Activated CD8-positive, alpha-beta memory T cell treated with anti-CD3 and anti-CD28 coated beads for 1 hour (primary cell): Measurements from ENCODE around the gene TCP10L.
"Not testable (repeated sequence)": the region's sequence is repeated elsewhere in the genome, so short reads cannot be mapped to it uniquely, and the experiment has no call there.

ENCODE experiments used
- DNase-seq, 2 donors: peaks; one replicate each; pipeline ENCODE4 v3.0.0-alpha.2; 2020; ENCODE audit warnings: low read depth in 1 of 2; ENCODE audit errors: extremely low read depth in 1 of 2

The TCP10L gene, protein sequence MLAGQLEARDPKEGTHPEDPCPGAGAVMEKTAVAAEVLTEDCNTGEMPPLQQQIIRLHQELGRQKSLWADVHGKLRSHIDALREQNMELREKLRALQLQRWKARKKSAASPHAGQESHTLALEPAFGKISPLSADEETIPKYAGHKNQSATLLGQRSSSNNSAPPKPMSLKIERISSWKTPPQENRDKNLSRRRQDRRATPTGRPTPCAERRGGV

DNA sequence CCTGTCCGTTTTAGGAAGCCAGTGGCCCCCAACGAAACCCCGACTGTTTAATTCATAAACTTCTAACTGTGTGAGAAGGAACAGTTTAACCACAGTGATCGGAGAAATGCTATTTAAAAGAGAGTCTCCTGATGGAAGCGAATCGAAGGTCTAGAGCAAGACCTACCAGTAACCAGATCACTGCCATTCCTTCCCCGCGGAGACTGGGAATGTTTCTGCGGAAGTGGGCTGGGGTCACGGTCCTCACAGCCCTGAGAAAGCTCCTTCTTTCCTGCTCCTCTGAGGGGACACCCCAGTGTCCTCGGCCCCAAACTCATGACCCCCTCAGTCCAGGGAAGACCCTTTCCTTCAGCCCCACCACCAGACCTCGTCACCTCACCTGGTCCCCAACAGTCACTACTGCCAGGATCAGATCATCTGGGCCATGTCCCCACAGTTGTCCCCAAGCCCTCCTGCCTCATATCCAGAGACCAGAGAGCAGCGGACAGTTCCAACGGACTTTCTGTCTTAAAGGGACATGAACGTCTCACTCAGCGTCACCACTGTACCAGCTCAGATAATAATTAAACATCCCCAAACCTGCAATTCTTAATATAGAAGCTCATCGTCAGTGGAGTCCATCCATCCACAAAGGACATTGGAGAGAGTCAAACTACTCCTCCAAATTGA is at the start of gene TCP10L:
TCP10L (minus strand) TSS at position 482 of the 669 bp plus-strand sequence. CDS start 1,219 bp downstream, outside the sequence.
- DNase-seq: no peak

DNA sequence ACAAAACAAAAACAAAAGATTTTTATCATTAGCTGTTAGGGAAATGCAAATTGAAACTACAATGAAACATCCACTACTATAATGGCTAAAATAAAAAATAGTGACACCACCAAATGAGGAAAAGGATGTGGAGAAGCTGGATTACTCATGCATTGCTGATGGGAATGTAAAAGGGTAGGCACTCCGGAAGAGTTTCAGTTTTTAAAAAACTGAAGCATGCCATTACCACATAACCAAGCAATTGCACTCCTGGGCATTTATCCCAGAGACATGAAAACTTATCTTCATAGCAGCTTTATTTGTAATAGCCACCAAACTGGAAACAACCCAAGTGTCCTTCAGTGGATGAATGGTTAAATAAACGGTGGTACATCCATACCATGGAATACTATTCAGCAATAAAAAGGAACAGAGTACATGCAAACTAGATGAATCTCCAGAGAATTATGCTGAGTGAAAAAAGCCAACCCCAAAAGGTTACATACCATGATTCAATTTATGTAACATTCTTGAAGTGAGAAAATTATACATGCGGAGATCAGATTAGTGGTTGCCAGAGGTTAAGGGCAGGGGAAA is 41.4 kb upstream of the TCP10L start:
- no peak for DNase-seq

DNA sequence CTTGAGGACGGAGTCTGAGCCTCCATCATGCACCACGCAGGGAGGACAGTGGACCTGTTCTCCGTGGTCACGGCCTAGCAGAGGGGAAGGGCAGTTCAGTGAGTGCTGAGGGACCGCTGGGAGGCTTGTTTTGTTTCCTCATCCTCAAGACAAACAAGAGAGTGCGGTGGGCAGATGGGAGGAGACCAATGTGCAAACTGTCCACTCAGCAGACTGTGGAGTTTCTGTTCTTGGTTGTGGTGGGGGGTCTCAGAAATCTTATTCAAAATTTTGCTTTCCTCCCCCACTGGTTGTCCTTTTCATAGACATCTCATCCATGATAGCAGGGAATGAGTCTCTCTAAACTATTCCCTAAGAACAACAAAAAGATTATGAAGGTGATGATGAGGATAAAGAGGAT is 32.9 kb upstream of the TCP10L start:
- not testable (repeated sequence) for DNase-seq

DNA sequence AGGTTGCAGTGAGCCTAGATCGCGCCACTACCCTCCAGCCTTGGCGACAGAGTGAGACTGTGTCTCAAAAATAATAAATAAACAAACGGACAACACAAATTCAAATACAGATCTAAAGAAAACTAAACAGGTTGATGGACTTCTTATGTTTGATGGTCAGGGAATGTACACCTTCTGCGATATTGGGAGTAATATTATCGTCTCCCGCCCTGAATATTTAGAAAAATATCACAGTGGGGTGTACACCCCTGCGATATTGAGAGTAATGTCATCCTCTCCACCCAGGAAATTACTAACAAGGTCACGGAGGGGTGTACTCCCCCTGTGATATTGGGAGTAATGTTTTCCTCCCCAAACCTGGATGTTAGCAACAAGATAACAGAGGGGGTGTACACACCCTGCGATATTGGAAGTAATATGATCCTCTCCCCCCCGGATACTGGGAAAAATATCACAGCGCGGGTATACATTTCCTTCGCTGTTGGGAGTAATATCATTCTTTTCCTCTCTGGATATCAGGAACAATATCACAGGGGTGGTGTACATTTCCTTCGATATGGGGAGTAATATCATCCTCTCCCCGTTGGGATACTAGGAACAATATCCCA is 28.2 kb upstream of the TCP10L start:
- no peak for DNase-seq

DNA sequence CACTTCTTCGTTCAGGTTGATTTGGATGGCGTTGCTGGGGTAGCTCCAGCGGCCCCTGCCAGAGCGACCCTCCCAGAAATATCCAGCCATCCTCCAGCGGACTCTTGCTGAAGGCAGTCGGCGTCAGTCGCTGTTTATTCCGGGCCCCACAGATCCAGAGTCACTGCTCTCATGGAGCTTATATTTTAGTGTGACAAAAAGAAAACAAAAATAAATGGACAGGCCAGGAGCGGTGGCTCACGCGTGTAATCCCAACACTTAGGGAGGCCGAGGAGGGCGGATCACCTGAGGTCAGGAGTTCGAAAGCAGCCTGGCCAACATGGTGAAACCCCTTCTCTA is 27.6 kb upstream of the TCP10L start:
- no peak for DNase-seq

DNA sequence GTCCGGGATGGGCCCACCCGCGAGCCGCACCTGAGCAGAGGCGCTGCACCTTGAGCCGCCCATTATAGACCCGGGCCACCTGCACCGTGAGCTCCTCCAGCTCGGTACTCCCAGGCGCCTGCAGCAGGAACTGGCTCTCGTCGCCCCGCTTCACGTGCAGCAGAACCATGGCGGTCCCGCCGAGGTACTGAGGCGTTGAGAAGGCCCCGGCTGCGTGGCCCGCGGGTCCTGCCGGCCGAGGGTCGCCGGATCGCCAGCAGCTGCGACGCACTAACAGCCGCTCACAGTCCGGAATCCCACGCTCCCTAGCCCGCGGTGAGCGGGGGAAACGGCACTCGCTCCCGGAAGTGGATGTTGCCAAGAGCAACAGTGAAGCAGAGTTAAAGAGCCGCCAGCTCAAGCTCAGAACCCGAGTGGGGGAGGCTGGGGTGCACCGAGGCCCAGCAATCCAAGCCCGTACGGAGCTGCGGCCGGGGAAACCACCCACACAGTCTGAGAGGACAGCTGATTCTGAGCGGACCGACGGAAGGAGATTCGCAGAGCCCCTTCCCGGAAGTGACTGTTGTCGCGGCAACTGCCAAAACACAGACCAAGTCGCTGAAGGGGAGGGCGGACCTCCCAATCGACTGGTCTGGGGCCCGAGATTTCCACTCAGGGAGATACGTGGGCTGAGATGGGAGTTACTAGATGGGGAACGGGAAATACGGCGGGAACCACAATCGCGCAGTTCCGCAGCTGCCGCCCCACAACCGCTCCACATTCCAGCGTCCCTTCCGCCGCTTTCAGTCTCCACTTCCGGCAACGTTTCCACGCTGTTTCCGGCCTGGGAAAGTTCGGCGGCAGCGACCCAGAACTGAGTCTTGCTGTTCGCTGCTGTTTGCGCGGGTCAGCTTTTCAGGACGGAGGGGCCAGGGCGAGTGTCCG is 27.0 kb upstream of the TCP10L start, which contains the start of gene CFAP298:
CFAP298 (minus strand) TSS at position 303 of the 924 bp plus-strand sequence; CDS start at position 169, 134 bp downstream.
- peak; percentile 75 to 82 for DNase-seq

DNA sequence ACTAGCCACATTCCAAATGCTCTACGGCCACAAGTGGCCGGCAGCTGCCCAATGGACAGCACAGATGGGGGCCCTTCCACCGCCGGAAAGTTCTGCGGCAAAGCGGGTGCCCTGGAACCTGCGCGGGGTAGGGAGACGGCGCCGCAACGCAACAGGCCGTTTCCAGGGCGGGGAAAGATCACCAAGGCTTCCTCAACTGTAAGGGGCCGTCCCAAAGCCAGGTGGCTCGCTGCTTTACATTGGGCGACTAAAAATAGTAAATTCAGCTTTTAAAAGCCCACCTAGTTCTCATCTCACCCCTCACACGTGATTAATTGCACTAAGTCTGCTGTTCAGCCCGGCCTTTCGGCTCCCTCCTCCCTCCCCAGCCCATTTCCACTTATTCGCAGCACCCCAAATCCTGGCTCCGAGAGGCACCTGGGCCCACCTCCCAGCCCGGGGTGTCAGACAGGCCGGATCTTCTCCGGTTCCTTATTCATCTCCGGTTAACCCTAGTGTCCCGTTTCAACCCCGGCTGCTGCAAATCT is 26.2 kb upstream of the TCP10L start:
- DNase-seq: no peak

DNA sequence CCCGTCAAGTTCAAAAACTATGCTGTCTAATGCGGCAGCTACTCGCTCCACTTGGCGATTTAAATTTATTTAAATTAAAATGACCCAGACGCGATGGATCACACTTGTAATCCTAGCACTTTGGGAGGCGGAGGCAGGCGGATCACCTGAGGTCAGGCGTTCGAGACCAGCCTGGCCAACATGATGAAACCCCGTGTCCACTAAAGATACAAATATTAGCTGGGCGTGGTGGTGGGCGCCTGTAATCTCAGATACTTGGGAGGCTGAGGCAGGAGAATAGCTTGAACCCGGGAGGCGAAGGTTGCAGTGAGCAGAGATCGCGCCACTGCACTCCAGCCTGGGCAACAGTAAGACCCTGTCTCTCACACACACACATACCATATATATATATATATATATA is 25.6 kb upstream of the TCP10L start:
- not testable (repeated sequence) for DNase-seq

DNA sequence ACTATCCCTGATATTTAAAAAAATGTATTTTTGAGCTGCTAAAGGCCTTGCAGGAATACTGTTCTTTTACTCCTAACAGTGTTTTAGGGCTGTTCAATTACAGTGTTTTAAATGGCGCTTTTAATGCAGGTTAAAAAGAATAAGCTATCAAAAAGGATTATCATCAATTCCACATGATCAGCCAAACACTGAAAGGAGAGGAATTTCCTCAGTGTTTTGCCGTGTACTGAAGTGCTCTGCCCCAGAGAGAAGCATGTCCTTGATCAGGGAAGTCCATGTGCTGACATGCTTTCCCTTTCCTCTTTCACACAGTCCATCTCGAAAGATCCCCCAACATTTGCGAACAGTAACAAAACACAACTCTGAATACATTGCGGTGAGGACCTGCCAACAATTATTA is 23.5 kb upstream of the TCP10L start:
- DNase-seq: no peak

DNA sequence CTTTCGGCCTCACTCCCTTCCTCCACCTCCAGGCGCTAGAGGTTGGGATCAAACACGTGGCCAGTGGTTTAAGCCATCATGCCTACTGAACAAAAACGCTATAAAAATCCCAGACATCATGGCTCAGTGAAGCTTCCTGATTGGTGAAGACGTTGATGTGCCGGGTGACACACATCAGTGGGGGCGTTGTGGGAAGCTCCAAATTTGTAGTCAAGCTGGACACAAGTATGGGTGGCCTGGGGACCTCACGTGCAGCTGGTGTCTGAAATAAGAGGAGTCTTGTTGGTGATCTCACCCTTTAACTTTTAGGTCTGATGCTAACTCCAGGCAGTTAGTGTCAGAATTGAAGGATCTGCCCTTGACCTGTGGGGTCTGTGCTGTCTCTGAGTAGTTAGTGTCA is 20.1 kb upstream of the TCP10L start:
- no peak for DNase-seq

DNA sequence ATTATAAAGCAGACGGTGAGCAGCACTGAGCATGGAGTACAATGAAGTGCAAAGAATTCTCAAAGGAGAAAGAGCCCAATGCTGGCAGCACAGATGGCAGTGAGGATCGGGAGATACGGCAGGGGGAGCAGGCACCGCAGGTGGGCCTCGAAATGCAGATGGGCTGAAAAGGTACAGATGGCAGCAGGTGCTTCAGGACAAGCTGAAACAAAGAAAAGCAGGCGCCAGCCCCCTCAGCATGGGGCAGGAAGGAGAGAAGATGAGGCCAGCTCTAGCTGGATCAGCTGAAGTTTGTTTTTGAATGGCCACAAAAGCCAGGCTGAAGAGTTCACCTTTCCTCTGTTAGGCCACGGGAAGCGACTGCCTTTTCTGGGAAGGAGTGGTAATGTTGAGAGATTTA is 19.1 kb upstream of the TCP10L start:
- DNase-seq: no peak

DNA sequence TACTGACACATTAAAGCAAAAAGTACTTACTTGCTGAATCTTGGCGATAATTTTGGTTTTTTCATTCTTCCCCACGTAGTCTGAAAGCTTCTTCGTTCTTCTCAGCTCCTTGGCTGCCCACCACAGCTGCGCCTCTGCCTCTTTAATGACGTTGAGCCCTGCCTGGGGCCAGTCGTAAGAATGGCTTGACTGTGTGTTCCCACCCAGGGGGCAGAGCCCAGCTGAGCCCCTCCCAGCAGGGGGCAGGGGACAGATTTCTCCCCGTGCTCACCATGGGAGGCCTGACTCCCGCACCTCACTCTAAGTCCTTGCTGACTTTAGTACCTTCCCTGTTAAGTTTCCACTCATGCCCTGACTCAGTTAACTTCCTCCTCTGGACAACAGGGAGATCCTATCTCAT is 17.8 kb upstream of the TCP10L start:
- DNase-seq: no peak

DNA sequence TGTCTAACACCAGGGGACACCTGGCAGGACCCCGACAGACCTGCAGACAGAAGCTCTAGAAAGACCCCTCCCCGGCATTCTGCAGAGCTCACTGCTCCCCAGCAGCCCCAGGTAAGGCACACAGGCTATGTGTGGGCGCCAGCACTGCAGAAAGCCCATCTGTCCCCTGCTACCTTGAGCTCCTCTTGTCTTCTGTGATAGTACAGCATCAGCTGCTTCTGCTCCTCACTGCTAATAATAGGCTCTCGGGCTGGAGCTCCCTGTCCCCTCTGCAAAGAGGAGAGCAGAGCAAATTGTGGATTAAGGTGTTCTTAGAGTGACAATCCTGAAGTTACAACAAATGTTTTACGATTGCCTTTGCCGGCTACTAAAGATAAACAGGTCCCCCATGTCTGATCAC is 16.8 kb upstream of the TCP10L start:
- no peak for DNase-seq

DNA sequence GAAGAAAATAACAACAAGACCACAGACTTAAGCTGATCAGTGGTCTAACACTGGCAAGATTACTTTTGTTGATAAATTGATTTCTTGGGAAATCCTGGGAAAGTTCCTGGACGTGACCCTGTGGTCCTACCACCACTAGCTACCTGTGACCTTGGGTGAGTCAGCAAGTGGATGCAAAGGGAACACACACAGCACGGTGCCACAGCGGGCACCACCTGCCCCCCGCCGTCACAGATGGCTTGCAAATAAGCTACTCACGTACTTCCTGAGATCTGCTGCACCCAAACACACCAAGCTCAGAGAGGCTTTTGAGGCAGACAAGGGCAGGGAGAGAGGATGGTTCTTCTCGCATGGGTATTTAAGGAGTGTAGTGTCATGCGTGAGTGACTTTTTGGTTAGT is 14.2 kb upstream of the TCP10L start:
- DNase-seq: no peak

DNA sequence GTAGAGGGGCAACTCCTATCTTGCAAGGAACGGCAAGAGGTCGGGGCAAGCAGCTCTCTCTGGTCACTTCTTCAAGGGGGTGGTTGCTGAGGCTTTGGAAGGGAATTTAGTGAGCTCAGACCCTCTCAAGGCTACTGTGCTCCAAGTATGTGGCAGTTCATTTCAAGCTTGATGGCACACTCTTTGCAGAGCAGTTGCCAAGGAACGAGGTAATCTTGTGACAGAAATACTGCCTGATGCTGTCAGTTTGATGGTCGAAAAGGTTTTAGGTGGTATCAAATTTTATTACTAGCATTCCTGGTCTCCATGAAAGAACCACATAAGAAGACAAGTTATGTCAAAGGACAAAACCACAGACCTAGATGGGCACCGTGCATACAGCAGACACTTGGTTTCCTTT is 13.8 kb upstream of the TCP10L start:
- DNase-seq: no peak

DNA sequence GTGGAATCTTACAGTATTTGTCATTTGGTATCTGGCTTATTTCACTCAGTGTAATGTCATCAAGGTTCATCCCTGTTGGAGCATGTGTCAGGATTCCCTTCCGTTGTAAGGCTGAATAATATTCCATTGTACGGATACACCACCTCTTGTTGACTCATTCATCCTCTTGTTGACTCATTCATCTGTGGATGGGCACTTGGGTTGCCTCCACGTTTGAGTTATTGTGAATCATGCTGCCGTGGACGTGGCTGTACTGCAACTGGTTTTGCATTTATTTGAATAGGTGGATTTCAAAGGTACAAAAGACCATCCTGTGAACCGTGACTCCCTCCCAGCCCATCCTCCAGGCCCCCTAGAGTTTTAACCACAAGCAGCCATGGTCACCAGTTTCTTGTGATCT is 11.9 kb upstream of the TCP10L start:
- no peak for DNase-seq

DNA sequence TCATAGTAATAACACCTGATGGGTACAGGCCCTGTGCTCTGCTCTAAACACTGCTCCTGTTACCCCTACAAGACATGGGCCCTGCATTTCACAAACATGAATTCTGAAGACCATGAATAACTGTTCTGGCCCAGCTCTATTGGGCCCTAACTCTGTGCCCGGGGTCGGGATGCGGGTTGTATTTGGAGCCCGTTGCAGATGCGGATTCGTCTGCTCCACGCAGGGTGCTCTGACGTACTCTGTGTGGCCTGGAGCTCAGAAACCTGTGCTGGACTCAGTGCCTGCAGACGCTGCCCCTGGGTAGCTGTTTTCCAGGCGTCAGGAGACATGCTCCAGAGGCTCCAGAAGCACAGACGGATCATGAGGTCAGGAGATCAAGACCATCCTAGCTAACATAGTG is 10.1 kb upstream of the TCP10L start:
- DNase-seq: no peak

DNA sequence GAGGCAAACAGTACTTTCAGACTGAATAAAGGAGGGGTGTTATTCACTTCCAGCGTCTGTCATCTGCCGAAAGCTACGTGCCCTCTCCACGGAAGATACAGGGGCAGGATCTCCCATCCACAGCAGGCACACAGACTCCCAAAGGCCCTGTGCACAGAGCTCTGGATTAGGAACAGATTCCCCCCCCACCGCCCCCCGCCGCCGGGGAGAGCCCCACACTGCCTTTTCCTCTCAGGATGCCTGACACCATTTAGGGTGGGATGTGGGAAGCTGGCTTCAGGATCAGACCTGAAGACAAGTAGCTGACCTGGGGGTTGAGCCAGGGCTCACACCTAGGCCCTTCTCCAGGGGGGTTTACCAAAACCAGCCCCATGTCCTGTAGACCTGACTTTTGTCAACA is 8.4 kb upstream of the TCP10L start:
- DNase-seq: no peak

DNA sequence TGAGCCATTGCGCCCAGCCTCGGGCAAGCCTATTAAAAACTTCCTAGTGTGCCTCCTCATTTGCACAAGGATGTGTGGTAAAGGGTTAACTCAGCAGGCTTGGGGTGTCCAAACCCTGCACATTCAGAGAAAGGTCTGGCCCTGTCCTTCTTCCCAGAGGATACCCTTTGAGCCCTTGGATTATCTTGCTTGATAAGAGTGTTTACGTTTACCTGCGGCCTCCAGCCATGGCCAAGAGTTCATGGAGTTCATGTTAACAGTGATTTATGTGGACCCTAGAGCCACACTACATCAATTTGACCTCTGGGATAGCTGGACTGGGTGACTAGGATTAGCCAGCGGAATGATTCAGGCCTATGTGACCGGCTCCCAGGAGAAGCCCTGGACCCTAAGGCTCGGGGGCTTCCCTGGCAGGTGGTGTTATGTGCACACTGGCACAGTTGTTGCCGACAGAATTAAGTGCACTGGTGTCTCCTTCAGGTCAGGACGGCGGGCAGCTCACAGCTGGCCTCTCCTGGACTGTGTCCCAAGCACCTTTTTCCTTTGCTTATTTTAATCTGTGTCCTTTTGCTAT is 7.7 kb upstream of the TCP10L start:
- no peak for DNase-seq

DNA sequence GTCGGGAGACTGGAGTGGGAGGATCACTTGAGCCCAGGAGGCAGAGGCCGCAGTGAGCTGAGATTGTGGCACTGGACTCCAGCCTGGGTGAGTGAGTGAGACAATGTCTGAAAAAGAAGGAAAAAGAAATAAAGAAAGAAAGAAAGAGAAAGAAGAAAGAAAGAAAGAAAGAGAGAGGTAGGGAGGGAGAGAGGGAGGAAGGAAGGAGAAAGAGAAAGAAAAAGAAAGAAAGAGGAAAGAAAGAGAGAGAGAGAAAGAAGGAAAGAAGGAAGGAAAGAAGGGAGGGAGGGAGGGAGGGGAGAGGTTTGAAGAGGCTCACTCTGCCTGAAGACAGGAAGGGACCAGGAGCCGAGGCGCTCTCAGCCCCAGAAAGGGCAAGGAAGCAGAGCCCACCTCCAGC is 4.8 kb upstream of the TCP10L start:
- no peak for DNase-seq
